ENCODE results near the gene CALML3. TPM values are rescaled to one million over a fixed set of nuclear protein-coding genes. Genes with fewer than 3 reads are reported as not detected.
A peak's percentile ranks its signal among the peaks of the same experiment; 100 is the strongest.
"Not testable (repeated sequence)": the region's sequence is repeated elsewhere in the genome, so short reads cannot be mapped to it uniquely, and the experiment has no call there.

The CALML3 gene
- total and polyA plus RNA-seq, 7 experiments from 2014 or later = not detected

DNA sequence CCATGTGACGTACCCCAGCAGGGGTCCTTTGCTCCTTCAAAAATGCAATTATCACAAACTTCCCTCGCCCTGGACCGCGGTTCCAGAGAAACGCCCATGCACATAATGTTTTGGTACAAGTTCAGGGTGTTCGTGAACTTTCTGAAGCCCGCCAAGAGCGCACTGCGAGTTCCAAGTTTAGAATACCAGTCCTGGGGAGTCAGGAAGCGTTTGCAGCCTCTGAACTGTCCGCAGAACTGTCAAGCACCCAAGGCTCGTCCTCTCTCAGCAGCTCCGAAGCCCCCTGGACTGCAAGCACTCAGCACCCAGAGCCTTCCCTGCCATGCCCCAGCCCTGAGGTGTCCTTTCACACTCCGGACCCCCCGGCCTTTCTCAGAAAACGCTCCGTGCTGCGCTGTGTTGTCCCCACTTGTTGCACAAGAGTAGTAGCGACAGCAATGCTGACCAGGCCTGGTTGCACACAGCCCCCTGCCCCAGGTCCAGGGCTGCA lies 30.3 kb downstream of the CALML3 start:
- H3K4me3 ChIP-seq (ENCODE audit: low read length) = no peak overlapping the region
- Mint-ChIP-seq H3K36me3 (peaks cover 0 to 2% (median 0%) of the 10 kb centered on the region in 5 donors), H3K4me3 (peak overlapping the region in 3 of 10 donors; percentile 11 to 64 (median 44)), H3K27ac (peak overlapping the region in 3 of 9 donors; percentile 51 to 70 (median 53)), H3K27me3 (peaks cover 0 to 8% (median 0%) of the 10 kb centered on the region in 5 donors), H3K9me3 (peaks cover 0 to 2% (median 0%) of the 10 kb centered on the region in 11 donors), H3K4me1 (peaks cover 7 to 49% (median 32%) of the 10 kb centered on the region in 7 donors)
- no peaks in the 10 kb centered on the region for H3K9me3 ChIP-seq (ENCODE audit: control insufficient read depth in 2 of 3, low read length in 3 of 3)
- intact Hi-C loops (cut with micrococcal nuclease) = no loop called here
- POLR2A ChIA-PET = interaction anchor here (3.7 kb wide), 1 partner anchor 9 kb away, joined by 35 read pairs; no protein-coding TSS in a partner anchor
- no peak overlapping the region for H3K27ac ChIP-seq (ENCODE audit: low read depth, low read length)
- no peaks in the 10 kb centered on the region for H3K27me3 ChIP-seq (ENCODE audit: control insufficient read depth in 2 of 2, insufficient read depth in 2 of 2, low read length in 2 of 2)
- CTCF ChIA-PET = interaction anchor here (1.4 kb wide), 1 partner anchor 67 kb away, joined by 6 read pairs; no protein-coding TSS in a partner anchor
- peaks cover 0 to 35% of the 10 kb centered on the region in 2 donors for H3K4me1 ChIP-seq (ENCODE audit: control insufficient read depth in 2 of 2, insufficient read depth in 2 of 2, low read length in 2 of 2)
- ATAC-seq (no peak), DNase-seq (no peak)
- H3K36me3 ChIP-seq (ENCODE audit: control insufficient read depth in 2 of 3, insufficient read depth in 3 of 3, low read length in 3 of 3) = no peaks in the 10 kb centered on the region

DNA sequence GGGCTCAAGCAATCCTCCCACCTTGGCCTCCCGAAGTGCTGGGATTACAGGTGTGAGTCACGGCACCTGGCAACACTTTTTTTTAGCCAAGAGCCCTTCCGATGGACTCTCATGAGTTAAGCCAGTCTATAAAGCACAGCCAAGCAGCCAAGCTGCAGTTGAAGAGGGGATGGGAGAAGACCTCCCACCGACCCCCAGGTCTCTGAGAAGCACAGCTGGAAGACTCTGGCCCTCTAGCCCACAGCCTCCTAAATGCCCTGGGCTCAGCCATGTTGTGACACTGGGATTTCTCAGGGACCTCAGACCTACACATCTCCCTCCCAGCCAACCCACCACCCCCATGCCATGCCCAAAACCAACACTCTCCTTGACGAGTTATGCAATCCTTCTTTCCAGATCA lies 31.1 kb downstream of the CALML3 start:
- ATAC-seq (no peak), DNase-seq (no peak)
- no peaks in the 10 kb centered on the region for H3K9me3 ChIP-seq (ENCODE audit: control insufficient read depth in 2 of 3, low read length in 3 of 3)
- H3K27ac ChIP-seq (ENCODE audit: low read depth, low read length) = no peak overlapping the region
- ChIA-PET POLR2A (interaction anchor here (3.7 kb wide), 1 partner anchor 8 kb away, joined by 35 read pairs; no protein-coding TSS in a partner anchor), CTCF (no interaction called here)
- Mint-ChIP-seq H3K27me3 (peaks cover 0 to 8% (median 0%) of the 10 kb centered on the region in 5 donors), H3K4me1 (peaks cover 7 to 47% (median 30%) of the 10 kb centered on the region in 7 donors), H3K9me3 (peaks cover 0 to 2% (median 0%) of the 10 kb centered on the region in 11 donors), H3K27ac (no peak overlapping the region), H3K4me3 (no peak overlapping the region), H3K36me3 (peaks cover 0 to 2% (median 0%) of the 10 kb centered on the region in 5 donors)
- H3K4me1 ChIP-seq (ENCODE audit: control insufficient read depth in 2 of 2, insufficient read depth in 2 of 2, low read length in 2 of 2) = peaks cover 0 to 34% of the 10 kb centered on the region in 2 donors
- no peaks in the 10 kb centered on the region for H3K36me3 ChIP-seq (ENCODE audit: control insufficient read depth in 2 of 3, insufficient read depth in 3 of 3, low read length in 3 of 3)
- H3K27me3 ChIP-seq (ENCODE audit: control insufficient read depth in 2 of 2, insufficient read depth in 2 of 2, low read length in 2 of 2) = no peaks in the 10 kb centered on the region
- intact Hi-C loops (cut with micrococcal nuclease) = loop anchor here in 1 of 2 donors (1.0 kb wide), 1 partner anchor 8 kb away; no protein-coding TSS in a partner anchor
- no peak overlapping the region for H3K4me3 ChIP-seq (ENCODE audit: low read length)

DNA sequence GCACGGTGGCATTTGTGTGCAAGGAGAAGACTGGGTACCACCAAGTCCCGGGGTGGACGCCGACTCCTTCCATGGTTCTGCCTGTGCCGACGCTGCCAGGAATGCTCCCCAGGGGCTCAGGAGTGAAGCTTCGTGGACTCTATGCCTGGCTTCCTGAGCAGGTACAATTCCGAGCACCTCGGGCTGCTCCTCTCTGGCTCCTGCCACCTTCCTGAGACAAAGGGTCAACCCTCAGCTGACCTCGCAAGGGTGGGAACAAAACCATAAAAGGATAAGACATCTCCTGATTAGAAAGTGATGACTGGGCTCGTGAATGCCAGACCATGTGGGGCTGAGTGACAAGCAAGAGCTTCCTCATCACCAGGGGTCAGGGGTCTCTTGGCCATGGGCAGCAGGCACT lies 31.8 kb downstream of the CALML3 start:
- H3K9me3 ChIP-seq (ENCODE audit: control insufficient read depth in 2 of 3, low read length in 3 of 3) = no peaks in the 10 kb centered on the region
- CTCF ChIA-PET = no interaction called here
- Mint-ChIP-seq H3K27ac (peak overlapping the region in 3 of 9 donors; percentile 23 to 63 (median 33)), H3K36me3 (peaks cover 0 to 2% (median 0%) of the 10 kb centered on the region in 5 donors), H3K9me3 (peaks cover 0 to 2% (median 0%) of the 10 kb centered on the region in 11 donors), H3K4me1 (peaks cover 7 to 40% (median 28%) of the 10 kb centered on the region in 7 donors), H3K27me3 (peaks cover 0 to 8% (median 0%) of the 10 kb centered on the region in 5 donors), H3K4me3 (no peak overlapping the region)
- DNase-seq = no peak
- H3K27ac ChIP-seq (ENCODE audit: low read depth, low read length) = no peak overlapping the region
- no peak for ATAC-seq
- no peaks in the 10 kb centered on the region for H3K27me3 ChIP-seq (ENCODE audit: control insufficient read depth in 2 of 2, insufficient read depth in 2 of 2, low read length in 2 of 2)
- intact Hi-C loops (cut with micrococcal nuclease) = loop anchor here in 1 of 2 donors (1.0 kb wide), 1 partner anchor 8 kb away; no protein-coding TSS in a partner anchor
- no peaks in the 10 kb centered on the region for H3K36me3 ChIP-seq (ENCODE audit: control insufficient read depth in 2 of 3, insufficient read depth in 3 of 3, low read length in 3 of 3)
- POLR2A ChIA-PET = interaction anchor here (3.7 kb wide), 1 partner anchor 8 kb away, joined by 35 read pairs; no protein-coding TSS in a partner anchor
- H3K4me3 ChIP-seq (ENCODE audit: low read length) = no peak overlapping the region
- peaks cover 0 to 27% of the 10 kb centered on the region in 2 donors for H3K4me1 ChIP-seq (ENCODE audit: control insufficient read depth in 2 of 2, insufficient read depth in 2 of 2, low read length in 2 of 2)

DNA sequence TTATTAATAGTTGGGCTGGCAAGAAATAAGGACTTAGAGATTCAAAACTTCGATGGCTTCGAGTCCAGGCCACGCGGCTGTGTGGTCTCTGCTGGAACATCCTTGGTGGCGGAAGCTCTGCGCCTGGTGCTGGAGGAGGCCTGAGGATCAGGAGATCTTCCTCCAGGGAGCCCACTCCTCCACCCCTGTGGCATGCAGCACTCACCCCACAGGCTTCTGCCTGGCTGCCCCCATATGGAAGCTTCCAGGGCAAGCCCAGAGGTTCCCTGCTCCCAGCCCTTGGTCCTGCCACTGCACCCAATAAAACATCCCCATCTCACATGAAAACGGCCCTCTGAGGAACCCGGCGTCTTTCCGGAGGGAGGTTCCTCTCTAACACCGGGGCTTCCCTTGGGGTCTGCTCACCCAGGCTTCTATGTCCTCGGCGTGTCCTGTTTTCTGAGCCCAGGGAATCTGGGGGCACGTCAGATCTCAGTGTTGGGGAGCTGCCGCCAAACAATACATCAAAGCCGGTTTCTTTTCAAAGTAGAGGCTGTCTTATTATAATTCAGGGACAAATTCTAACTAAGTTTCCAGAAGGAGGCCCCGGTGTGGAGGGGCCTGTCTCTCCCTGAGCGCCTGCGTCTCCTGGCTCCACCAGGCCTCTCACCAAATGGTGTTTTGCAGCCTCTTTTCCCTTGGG lies 32.4 kb downstream of the CALML3 start:
- ChIA-PET CTCF (no interaction called here), POLR2A (no interaction called here)
- H3K4me3 ChIP-seq (ENCODE audit: low read length) = no peak overlapping the region
- intact Hi-C loops (cut with micrococcal nuclease) = no loop called here
- peak overlapping the region in 1 of 9 donors; percentile 62 for H3K27ac Mint-ChIP-seq
- ATAC-seq (no peak), DNase-seq (no peak)
- peaks cover 0 to 2% (median 0%) of the 10 kb centered on the region in 5 donors for H3K36me3 Mint-ChIP-seq
- H3K27me3 ChIP-seq (ENCODE audit: control insufficient read depth in 2 of 2, insufficient read depth in 2 of 2, low read length in 2 of 2) = no peaks in the 10 kb centered on the region
- H3K4me1 Mint-ChIP-seq = peaks cover 7 to 34% (median 22%) of the 10 kb centered on the region in 7 donors
- H3K4me1 ChIP-seq (ENCODE audit: control insufficient read depth in 2 of 2, insufficient read depth in 2 of 2, low read length in 2 of 2) = peaks cover 0 to 21% of the 10 kb centered on the region in 2 donors
- peaks cover 0 to 2% (median 0%) of the 10 kb centered on the region in 11 donors for H3K9me3 Mint-ChIP-seq
- H3K4me3 Mint-ChIP-seq = no peak overlapping the region
- H3K27ac ChIP-seq (ENCODE audit: low read depth, low read length) = no peak overlapping the region
- no peaks in the 10 kb centered on the region for H3K36me3 ChIP-seq (ENCODE audit: control insufficient read depth in 2 of 3, insufficient read depth in 3 of 3, low read length in 3 of 3)
- H3K27me3 Mint-ChIP-seq = peaks cover 0 to 8% (median 0%) of the 10 kb centered on the region in 5 donors
- H3K9me3 ChIP-seq (ENCODE audit: control insufficient read depth in 2 of 3, low read length in 3 of 3) = no peaks in the 10 kb centered on the region

DNA sequence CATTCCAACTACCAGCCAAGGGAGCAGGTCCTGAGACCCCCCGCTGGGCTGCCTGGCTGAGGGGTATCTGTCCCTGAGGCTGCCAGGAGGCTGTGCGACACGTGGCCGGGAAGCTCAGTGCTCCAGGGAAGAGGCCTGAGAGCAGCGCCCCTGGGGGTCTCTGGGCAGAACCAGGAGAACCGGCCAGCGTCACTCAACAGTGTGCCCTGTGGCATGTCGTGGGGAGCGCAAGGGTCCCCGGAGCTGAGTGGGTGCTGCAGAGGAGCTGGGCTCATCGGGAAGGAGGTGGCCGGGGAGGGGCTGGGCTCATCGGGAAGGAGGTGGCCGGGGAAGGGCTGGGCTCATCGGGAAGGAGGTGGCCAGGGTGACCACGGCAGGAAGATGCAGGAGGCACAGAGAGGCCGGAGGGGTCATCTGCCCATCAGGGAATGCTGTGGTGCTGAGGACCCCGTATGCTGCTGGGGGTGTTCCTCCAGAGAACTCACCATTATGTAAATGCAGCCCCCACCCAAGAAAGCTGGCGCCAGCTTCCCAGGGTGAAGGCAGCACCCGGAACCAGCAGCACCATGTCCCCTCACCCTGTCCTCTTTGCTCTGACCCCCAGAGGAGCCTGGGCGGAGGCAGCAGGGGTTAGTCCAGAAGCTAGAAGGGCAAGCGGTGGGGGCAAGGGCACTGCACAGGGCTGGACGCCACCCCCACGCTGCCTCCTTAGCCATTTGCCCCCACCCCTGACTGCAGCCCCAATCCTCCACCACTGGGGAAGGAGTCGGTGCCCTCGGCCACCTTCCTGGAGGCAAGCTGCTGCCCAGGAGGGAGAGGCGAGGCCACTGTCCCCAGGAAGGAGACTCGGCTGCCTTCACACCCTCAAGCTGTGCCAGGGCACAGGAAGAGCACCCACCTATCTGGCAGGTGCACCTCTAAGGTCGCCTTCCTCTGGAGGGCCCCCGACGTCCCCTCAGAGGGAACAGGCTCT lies 33.3 kb downstream of the CALML3 start:
- Histone ChIP-seq H3K4me3 (ENCODE audit: low read length) (no peak overlapping the region), H3K4me1 (ENCODE audit: control insufficient read depth in 2 of 2, insufficient read depth in 2 of 2, low read length in 2 of 2) (peaks cover 0 to 14% of the 10 kb centered on the region in 2 donors), H3K36me3 (ENCODE audit: control insufficient read depth in 2 of 3, insufficient read depth in 3 of 3, low read length in 3 of 3) (no peaks in the 10 kb centered on the region), H3K9me3 (ENCODE audit: control insufficient read depth in 2 of 3, low read length in 3 of 3) (no peaks in the 10 kb centered on the region), H3K27ac (ENCODE audit: low read depth, low read length) (no peak overlapping the region), H3K27me3 (ENCODE audit: control insufficient read depth in 2 of 2, insufficient read depth in 2 of 2, low read length in 2 of 2) (no peaks in the 10 kb centered on the region)
- no peak for ATAC-seq
- peaks cover 9 to 34% (median 19%) of the 10 kb centered on the region in 7 donors for H3K4me1 Mint-ChIP-seq
- ChIA-PET POLR2A (interaction anchor here (0.6 kb wide), 1 partner anchor 526 kb away, joined by 3 read pairs; no protein-coding TSS in a partner anchor), CTCF (interaction anchor here (0.5 kb wide), 1 partner anchor 19 kb away, joined by 4 read pairs; no protein-coding TSS in a partner anchor)
- no peak for DNase-seq
- intact Hi-C loops (cut with micrococcal nuclease) = no loop called here
- peaks cover 0 to 2% (median 0%) of the 10 kb centered on the region in 11 donors for H3K9me3 Mint-ChIP-seq
- peaks cover 0 to 11% (median 0%) of the 10 kb centered on the region in 5 donors for H3K27me3 Mint-ChIP-seq
- H3K4me3 Mint-ChIP-seq = no peak overlapping the region
- H3K27ac Mint-ChIP-seq = no peak overlapping the region
- peaks cover 0 to under 1% (median 0%) of the 10 kb centered on the region in 5 donors for H3K36me3 Mint-ChIP-seq

DNA sequence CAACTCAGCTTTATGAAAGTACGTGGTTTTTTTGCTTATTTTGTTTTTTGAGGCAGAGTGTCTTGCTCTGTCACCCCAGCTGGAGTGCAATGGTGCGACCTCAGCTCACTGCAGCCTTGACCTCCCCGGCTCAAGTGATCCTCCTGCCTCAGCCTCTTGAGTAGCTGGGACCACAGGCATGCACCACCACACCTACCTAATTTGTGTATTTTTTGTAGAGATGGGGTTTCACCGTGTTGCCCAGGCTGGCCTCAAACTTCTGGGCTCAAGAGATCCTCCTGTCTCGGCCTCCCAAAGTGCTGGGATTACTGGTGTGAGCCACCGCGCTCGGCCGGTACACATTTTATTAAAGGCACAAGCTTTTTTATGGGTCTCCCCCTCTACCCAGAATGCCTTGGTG lies 34.3 kb downstream of the CALML3 start:
- H3K4me3 Mint-ChIP-seq; H3K9me3 Mint-ChIP-seq; ATAC-seq; H3K9me3 ChIP-seq (ENCODE audit: control insufficient read depth in 2 of 3, low read length in 3 of 3); intact Hi-C loops (cut with micrococcal nuclease); H3K27me3 Mint-ChIP-seq; H3K36me3 Mint-ChIP-seq; DNase-seq; H3K27ac ChIP-seq (ENCODE audit: low read depth, low read length); H3K27me3 ChIP-seq (ENCODE audit: control insufficient read depth in 2 of 2, insufficient read depth in 2 of 2, low read length in 2 of 2); H3K36me3 ChIP-seq (ENCODE audit: control insufficient read depth in 2 of 3, insufficient read depth in 3 of 3, low read length in 3 of 3); H3K4me3 ChIP-seq (ENCODE audit: low read length); CTCF ChIA-PET: not testable (repeated sequence)
- POLR2A ChIA-PET = interaction anchor here (0.6 to 0.7 kb wide), 2 partner anchors 28 to 525 kb away, joined by 3 read pairs; no protein-coding TSS in a partner anchor
- H3K27ac Mint-ChIP-seq = peak overlapping the region in 1 of 9 donors; percentile 29
- H3K4me1 Mint-ChIP-seq = peaks cover 11 to 39% (median 24%) of the 10 kb centered on the region in 7 donors
- H3K4me1 ChIP-seq (ENCODE audit: control insufficient read depth in 2 of 2, insufficient read depth in 2 of 2, low read length in 2 of 2) = peaks cover 0 to 13% of the 10 kb centered on the region in 2 donors

All from naive thymus-derived CD4-positive, alpha-beta T cell (primary cell).